Tibial nerve (tissue), 4 donors: Measurements from ENCODE around the gene MFSD12. TPM values are rescaled to one million over a fixed set of nuclear protein-coding genes. Genes with fewer than 3 reads are reported as not detected.

Source experiments
- DNase-seq, 2 donors: peaks; one replicate each; pipeline ENCODE4 v3.0.0-alpha.2; 2019; ENCODE audit warnings: low spot score in 2 of 2
- H3K27ac ChIP-seq, 4 donors: fragments of 200-600 bp; sonication (generic) in 3 of 4; one replicate each; pipeline ENCODE4 v1.5.1; 2017 to 2019; ENCODE audit warnings: mild to moderate bottlenecking in 1 of 4
- H3K27me3 ChIP-seq, 2 donors: fragments of 200-600 bp; sonication (generic) in 1 of 2; one replicate each; pipeline versions ENCODE4 v1.5.1 to v1.6.0; 2017 to 2019
- H3K36me3 ChIP-seq, 3 donors: fragments of 200-600 bp; sonication (generic); one replicate each; pipeline ENCODE4 v1.5.1; 2018 to 2019
- H3K4me1 ChIP-seq, 4 donors: fragments of 200-600 bp; sonication (generic) in 3 of 4; one replicate each; pipeline ENCODE4 v1.5.1; 2017 to 2019
- H3K4me3 ChIP-seq, 4 donors: fragments of 200-600 bp; sonication (generic) in 3 of 4; one replicate each; pipeline ENCODE4 v1.5.1; 2017 to 2019; ENCODE audit warnings: mild to moderate bottlenecking in 1 of 4, moderate library complexity in 1 of 4
- H3K9me3 ChIP-seq, 4 donors: fragments of 200-600 bp; sonication (generic) in 3 of 4; one replicate each; pipeline ENCODE4 v1.5.1; 2017 to 2019
- CTCF ChIP-seq, 5 experiments: fragments of 200-600 bp in 3 of 5; fragments of 450-650 bp in 2 of 5; sonication (generic) in 3 of 5; IDR thresholded peaks; one replicate each; pipeline ENCODE4 v1.5.1; 2016 to 2019; ENCODE audit warnings: antibody characterized with exemption in 5 of 5, mild to moderate bottlenecking in 3 of 5, moderate library complexity in 2 of 5
- EP300 ChIP-seq, 2 donors: sonication (generic); formaldehyde crosslinking; IDR thresholded peaks; one replicate each; pipeline ENCODE4 v1.6.1; 2017; ENCODE audit warnings: antibody characterized with exemption in 2 of 2, mild to moderate bottlenecking in 1 of 2
- POLR2A ChIP-seq, 2 donors: fragments of 450-650 bp; IDR thresholded peaks; one replicate each; pipeline ENCODE4 v1.6.1; 2017; ENCODE audit warnings: antibody characterized with exemption in 2 of 2, mild to moderate bottlenecking in 2 of 2, moderate library complexity in 2 of 2
- WGBS, 2 donors: methylation state at CpG; one replicate each; pipeline ENCODE4 v1.1.5; 2018; 5-methylcytosine and 5-hydroxymethylcytosine counted together
- total RNA-seq, 4 donors: library from RNA; depleted of rRNA; stranded (reverse); fragments of >200 nt; gene quantifications; one replicate each; pipeline ENCODE4 v1.1.0, GENCODE V29; 2016

MFSD12 gene
- total RNA-seq, 4 donors from 2014 or later: 45.7 to 108 (median 62.8) TPM

- Histone ChIP-seq H3K27me3 (peaks cover 0 to 5% of the 10 kb centered on the region in 2 donors), H3K4me1 (peaks cover 0 to 4% (median 0%) of the 10 kb centered on the region in 4 donors), H3K36me3 (peaks cover 0 to 18% (median 0%) of the 10 kb centered on the region in 3 donors), H3K9me3 (no peaks in the 10 kb centered on the region), H3K27ac (no peak overlapping the region), H3K4me3 (no peak overlapping the region)
- TF ChIP-seq EP300 (IDR thresholded peaks at IDR 0.05) (no peak), POLR2A (IDR thresholded peaks at IDR 0.05) (no peak), CTCF (IDR thresholded peaks at IDR 0.05) (no peak)
- no peak for DNase-seq
- WGBS, 2 donors: 87 to 97% methylated on average over 7 to 8 of the region's 8 CpGs
Observed at GRCh38 chr19:3590991-3591659, 33.7 kb upstream of the MFSD12 start.

- Histone ChIP-seq H3K27me3 (peaks cover 0 to 16% of the 10 kb centered on the region in 2 donors), H3K36me3 (peaks cover 0 to 10% (median 0%) of the 10 kb centered on the region in 3 donors), H3K4me1 (peaks cover 0 to 14% (median 3%) of the 10 kb centered on the region in 4 donors), H3K9me3 (no peaks in the 10 kb centered on the region), H3K27ac (no peak overlapping the region), H3K4me3 (no peak overlapping the region)
- DNase-seq: no peak
- WGBS, 2 donors: 97% methylated on average over 14 to 22 of the region's 22 CpGs
- no peak for TF ChIP-seq EP300 (IDR thresholded peaks at IDR 0.05)
- no peak for TF ChIP-seq POLR2A (IDR thresholded peaks at IDR 0.05)
Observed at GRCh38 chr19:3589949-3590348, 32.6 kb upstream of the MFSD12 start.

GRCh38 chr19:3589439-3589838 is 32.1 kb upstream of the MFSD12 start:
- no peak for DNase-seq
- 90 to 91% methylated on average over 10 to 11 of the region's 11 CpGs for WGBS, 2 donors
- Histone ChIP-seq H3K27me3 (peaks cover 0 to 19% of the 10 kb centered on the region in 2 donors), H3K4me3 (no peak overlapping the region), H3K4me1 (peaks cover 0 to 14% (median 3%) of the 10 kb centered on the region in 4 donors), H3K9me3 (no peaks in the 10 kb centered on the region), H3K27ac (no peak overlapping the region), H3K36me3 (peaks cover 0 to 6% (median 0%) of the 10 kb centered on the region in 3 donors)
- TF ChIP-seq POLR2A (IDR thresholded peaks at IDR 0.05) (no peak), CTCF (IDR thresholded peaks at IDR 0.05) (no peak), EP300 (IDR thresholded peaks at IDR 0.05) (no peak)

GRCh38 chr19:3586707-3587346 is 29.4 kb upstream of the MFSD12 start:
- H3K9me3 ChIP-seq: no peaks in the 10 kb centered on the region
- WGBS, 2 donors: 69 to 73% methylated on average over 19 to 31 of the region's 31 CpGs
- H3K4me1 ChIP-seq: peaks cover 0 to 14% (median 3%) of the 10 kb centered on the region in 4 donors
- no peak for DNase-seq
- no peak overlapping the region for H3K4me3 ChIP-seq
- TF ChIP-seq EP300 (IDR thresholded peaks at IDR 0.05) (no peak), POLR2A (IDR thresholded peaks at IDR 0.05) (no peak), CTCF (IDR thresholded peaks at IDR 0.05) (no peak)
- no peak overlapping the region for H3K27ac ChIP-seq
- H3K36me3 ChIP-seq: no peaks in the 10 kb centered on the region
- H3K27me3 ChIP-seq: peaks cover 0 to 23% of the 10 kb centered on the region in 2 donors

- peak; percentile 34 to 66 (median 49) for TF ChIP-seq CTCF (IDR thresholded peaks at IDR 0.05)
- TF ChIP-seq POLR2A (IDR thresholded peaks at IDR 0.05): no peak
- Histone ChIP-seq H3K9me3 (no peaks in the 10 kb centered on the region), H3K36me3 (no peaks in the 10 kb centered on the region), H3K27ac (peak overlapping the region in 1 of 4 donors; percentile 3), H3K4me1 (peaks cover 0 to 14% (median 3%) of the 10 kb centered on the region in 4 donors), H3K27me3 (peaks cover 0 to 23% of the 10 kb centered on the region in 2 donors), H3K4me3 (peak overlapping the region; percentile 19 to 49 (median 32))
- 35 to 54% methylated on average over 9 to 10 of the region's 16 CpGs for WGBS, 2 donors
- no peak for DNase-seq
Observed at GRCh38 chr19:3586127-3586626, 28.8 kb upstream of the MFSD12 start.
